IPS-15b (cell line): ENCODE measurements around the gene IQGAP2.

Experiments
- H3K27me3 ChIP-seq: one replicate; pipeline ENCODE4 v1.6.1; 2013; ENCODE audit warnings: low read length; ENCODE audit not compliant: control insufficient read depth, insufficient read depth
- H3K36me3 ChIP-seq: one replicate; pipeline ENCODE4 v1.6.1; 2013; ENCODE audit warnings: low read length; ENCODE audit not compliant: control insufficient read depth, insufficient read depth
- H3K4me1 ChIP-seq: one replicate; pipeline ENCODE4 v1.6.1; 2013; ENCODE audit warnings: mild to moderate bottlenecking, low read length; ENCODE audit not compliant: control insufficient read depth, insufficient read depth
- H3K4me3 ChIP-seq: one replicate; pipeline ENCODE4 v1.5.1; 2013; ENCODE audit warnings: low read depth, low read length
- H3K9ac ChIP-seq: one replicate; pipeline ENCODE4 v1.6.1; 2013; ENCODE audit warnings: low read depth, mild to moderate bottlenecking, low read length
- H3K9me3 ChIP-seq: one replicate; pipeline ENCODE4 v1.6.1; 2013; ENCODE audit warnings: mild to moderate bottlenecking, low read length; ENCODE audit not compliant: control insufficient read depth, insufficient read depth

Gene IQGAP2

DNA sequence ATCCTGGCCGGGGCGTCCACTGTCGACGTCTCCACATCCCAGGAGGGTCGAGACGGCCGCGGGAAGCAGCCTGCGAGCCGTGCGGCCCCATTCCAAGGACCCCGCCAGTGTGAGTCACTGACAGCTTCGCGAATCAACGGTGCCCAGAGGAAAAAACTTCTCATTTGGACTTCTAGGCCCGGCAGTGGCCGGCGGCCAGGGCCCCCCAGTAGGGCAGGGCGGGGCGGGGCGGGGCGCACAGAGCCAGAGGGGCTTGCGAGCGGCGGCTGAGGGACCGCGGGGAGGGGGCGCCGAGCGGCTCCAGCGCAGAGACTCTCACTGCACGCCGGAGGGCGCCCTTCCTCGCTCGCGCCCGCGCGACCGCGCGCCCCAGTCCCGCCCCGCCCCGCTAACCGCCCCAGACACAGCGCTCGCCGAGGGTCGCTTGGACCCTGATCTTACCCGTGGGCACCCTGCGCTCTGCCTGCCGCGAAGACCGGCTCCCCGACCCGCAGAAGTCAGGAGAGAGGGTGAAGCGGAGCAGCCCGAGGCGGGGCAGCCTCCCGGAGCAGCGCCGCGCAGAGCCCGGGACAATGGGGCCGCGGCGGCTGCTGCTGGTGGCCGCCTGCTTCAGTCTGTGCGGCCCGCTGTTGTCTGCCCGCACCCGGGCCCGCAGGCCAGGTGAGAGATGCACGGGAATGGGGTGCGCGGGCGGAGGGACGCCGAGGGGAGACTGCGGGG lies 312.8 kb downstream of the IQGAP2 start, which contains the start of gene F2R:
Gene F2R (plus strand): TSS at position 391 of the 720 bp plus-strand sequence. CDS start 182 bp downstream, at position 573.
- Histone ChIP-seq H3K27me3 (peaks cover 23% of the 10 kb centered on the region), H3K4me1 (peaks cover 4% of the 10 kb centered on the region), H3K9ac (peak within 1 kb of the TSS; percentile 81), H3K4me3 (peak within 1 kb of the TSS; percentile 89), H3K36me3 (no peaks in the 10 kb centered on the region), H3K9me3 (no peaks in the 10 kb centered on the region)

DNA sequence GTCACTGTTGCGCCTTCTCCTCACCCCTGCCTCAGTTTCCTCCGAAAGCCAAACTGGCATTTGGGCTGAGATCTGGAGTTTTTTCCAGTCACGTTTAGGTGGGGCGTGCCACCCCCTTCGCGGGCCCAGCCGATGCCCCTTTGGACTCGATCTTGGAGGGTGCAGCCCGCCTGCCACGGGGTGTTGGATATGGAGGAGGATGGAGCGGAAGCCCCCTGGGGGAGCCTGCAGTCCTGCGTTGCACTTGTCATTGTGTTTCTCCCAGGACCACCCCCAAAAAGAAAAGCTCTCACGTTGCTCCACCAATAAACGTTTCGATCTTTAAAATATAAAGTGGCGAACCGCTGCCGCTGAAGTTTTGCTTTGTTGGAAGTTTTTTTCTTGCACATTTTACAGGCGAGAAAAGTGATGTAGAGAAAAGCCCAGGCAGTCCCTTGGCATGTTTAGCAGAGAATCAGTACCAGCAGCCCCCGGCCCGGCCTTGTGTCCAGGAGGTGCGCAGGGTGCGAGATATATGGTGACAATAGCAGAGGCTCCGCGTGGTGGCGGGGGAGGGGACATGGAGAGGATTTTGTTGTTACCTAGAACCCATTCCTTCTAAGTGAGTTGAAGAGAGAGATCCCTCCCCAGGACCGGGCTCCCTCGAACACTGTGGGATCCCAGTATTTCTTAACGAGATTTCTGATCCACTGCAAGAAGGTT lies 313.5 kb downstream of the IQGAP2 start:
- Histone ChIP-seq H3K4me1 (peaks cover 4% of the 10 kb centered on the region), H3K4me3 (peak overlapping the region; percentile 89)

DNA sequence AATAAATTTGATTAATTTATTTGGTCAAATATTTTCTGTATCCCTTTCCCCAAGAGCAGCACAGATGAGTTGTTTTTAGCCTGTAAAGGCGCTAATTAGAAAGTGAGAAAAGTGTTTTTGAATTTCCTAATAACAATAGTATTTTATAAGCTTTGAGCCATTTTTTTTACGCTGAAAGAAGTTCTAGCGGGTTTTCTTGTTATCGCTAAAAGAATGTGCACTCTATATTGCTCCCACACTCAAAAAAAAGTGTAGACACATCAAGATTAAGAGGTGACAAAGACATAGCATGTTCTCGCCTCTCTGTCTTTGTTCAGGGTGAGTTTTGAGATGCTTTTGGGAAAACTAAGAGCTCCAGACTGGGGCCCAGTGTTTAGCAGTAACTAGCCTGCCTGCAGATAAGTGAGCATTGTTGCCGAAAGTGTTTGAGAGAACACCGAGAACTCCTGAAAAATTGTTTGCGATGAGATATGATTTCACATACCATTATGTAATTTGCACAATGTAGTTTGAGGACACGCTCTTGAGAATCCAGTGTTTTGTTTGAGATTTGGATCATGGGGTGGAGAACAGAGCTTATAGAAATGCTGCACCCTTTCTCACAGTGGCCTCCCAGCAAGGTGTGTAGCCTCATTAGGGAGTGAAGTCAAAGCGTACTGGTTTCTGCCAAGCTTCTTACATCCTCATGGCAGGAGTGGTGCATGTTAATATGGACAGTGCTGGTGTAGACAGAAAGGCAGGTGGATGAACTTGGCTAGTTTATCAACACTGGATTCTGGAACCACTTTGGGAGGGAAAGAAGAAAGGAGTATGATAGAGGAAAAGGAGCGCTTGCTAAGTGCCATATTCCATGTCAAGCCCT lies 314.4 kb downstream of the IQGAP2 start:
- Histone ChIP-seq H3K4me1 (peaks cover 4% of the 10 kb centered on the region), H3K27me3 (peaks cover 23% of the 10 kb centered on the region), H3K9me3 (no peaks in the 10 kb centered on the region), H3K9ac (no peak overlapping the region), H3K36me3 (no peaks in the 10 kb centered on the region), H3K4me3 (peak overlapping the region; percentile 89)

More for the DNA sequence above, 313.5 kb downstream of the IQGAP2 start:
- Histone ChIP-seq H3K36me3 (no peaks in the 10 kb centered on the region), H3K9ac (peak overlapping the region; percentile 81), H3K9me3 (no peaks in the 10 kb centered on the region), H3K27me3 (peaks cover 23% of the 10 kb centered on the region)

DNA sequence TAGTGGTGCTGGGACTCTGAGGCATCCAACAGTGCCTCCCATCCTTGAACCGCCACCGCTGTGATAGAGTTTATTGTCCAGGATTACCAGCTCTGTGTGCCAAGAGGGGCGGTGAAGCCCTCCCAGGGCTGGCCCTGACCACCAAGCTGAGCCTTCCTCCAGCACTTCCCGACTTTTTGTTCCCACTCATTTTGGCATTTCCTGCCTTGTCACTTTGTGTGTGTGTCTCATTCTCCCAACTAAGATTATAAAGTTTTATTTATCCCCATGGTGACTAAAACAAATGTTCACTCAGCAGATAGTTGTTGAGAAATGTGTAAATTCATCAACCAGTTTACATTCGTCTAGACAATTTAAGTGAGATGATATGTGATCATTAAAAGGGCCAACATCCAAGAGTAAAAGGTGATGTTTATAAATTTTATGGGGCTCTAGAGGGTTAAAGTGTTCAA lies 315.3 kb downstream of the IQGAP2 start:
- Histone ChIP-seq H3K9me3 (no peaks in the 10 kb centered on the region), H3K36me3 (no peaks in the 10 kb centered on the region), H3K9ac (no peak overlapping the region), H3K4me1 (peaks cover 4% of the 10 kb centered on the region), H3K4me3 (no peak overlapping the region), H3K27me3 (peaks cover 21% of the 10 kb centered on the region)

DNA sequence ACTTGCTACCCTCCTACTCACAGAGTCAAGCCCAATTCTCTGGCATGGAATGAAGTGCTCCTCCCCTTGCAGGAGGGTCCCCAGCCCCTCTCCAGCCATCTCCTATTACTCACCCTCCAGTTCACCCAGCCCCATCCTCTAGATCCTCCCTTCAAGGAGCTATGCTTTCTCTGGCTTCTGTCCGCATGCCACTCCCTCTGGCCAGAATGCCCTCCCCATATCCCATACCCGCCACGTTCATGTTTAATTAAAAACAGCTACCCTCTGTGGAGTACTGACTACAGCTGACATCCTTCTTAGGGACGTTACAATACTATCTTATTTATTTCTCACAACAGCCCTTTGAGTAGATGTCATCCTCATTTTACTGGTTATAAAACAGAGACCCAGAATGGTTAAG lies 315.8 kb downstream of the IQGAP2 start:
- Histone ChIP-seq H3K9me3 (no peaks in the 10 kb centered on the region), H3K4me1 (peaks cover 4% of the 10 kb centered on the region), H3K36me3 (no peaks in the 10 kb centered on the region), H3K27me3 (peaks cover 17% of the 10 kb centered on the region), H3K4me3 (no peak overlapping the region), H3K9ac (no peak overlapping the region)

DNA sequence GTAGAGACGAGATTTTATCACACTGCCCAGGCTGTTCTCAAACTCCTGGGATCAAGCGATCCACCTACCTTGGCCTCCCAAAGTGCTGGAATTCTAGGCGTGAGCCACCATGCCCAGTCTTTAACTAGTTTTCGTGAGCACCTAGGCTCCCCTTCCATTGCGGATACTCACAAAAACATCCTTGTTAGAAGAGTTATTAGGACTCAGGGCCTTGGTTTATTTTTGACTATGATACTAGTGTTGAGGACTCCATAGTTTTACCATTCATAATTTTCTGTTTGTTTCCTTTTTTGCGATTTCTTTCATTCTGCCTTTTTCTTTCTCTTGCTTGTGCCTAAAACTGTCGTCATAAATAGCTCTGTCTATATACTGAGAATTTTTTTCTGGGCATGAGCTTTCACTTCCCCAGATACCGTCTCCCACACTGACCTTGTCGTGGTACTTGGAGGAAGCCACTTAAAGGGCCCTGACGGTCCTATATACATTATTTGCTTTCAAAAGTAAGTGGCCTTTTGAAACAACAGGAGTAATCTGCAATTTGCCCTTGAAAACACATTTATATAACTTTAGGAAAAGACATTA lies 318.0 kb downstream of the IQGAP2 start:
- no peaks in the 10 kb centered on the region for H3K27me3 ChIP-seq
- H3K36me3 ChIP-seq = no peaks in the 10 kb centered on the region
- H3K9ac ChIP-seq = no peak overlapping the region
- no peak overlapping the region for H3K4me3 ChIP-seq
- no peaks in the 10 kb centered on the region for H3K9me3 ChIP-seq
- H3K4me1 ChIP-seq = peaks cover 2% of the 10 kb centered on the region

DNA sequence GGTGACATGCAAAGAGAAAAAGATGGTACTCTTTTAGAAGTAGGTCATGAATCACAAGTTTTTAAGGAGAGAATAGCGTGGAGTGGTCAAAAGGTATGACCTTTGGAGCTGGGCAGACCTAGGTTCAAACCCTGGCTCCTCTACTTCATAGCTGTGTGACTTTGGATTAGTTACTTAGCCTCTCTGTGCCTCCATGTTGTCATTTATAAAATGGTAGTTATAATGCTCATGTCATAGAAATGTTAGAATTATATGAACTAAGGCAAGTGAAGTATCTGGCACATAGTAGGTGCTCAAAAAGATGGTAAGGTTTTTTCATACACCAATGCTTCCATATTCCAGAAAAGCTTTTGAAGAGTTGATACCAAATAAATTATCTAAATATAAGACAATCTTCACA lies 320.2 kb downstream of the IQGAP2 start:
- Histone ChIP-seq H3K36me3 (no peaks in the 10 kb centered on the region), H3K9me3 (no peaks in the 10 kb centered on the region), H3K9ac (no peak overlapping the region), H3K4me3 (no peak overlapping the region), H3K4me1 (peaks cover 2% of the 10 kb centered on the region), H3K27me3 (no peaks in the 10 kb centered on the region)

DNA sequence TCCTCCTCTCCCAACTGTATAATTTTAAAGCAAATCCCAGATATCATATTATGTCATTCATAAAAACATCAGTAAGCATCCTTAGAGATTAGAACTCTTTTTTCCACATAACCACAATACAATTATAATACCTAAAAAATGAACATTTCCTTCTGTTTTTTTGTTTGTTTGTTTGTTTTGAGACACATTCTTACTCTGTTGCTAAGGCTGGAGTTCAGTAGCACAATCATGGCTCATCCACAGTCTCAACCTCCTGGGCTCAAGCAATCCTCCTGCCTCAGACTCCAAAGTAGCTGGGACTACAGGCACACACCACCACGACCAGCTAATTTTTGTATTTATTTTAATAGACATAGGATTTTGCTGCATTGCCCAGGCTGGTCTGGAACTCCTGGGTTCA lies 320.8 kb downstream of the IQGAP2 start:
- no peaks in the 10 kb centered on the region for H3K27me3 ChIP-seq
- no peaks in the 10 kb centered on the region for H3K9me3 ChIP-seq
- H3K9ac ChIP-seq = no peak overlapping the region
- H3K36me3 ChIP-seq = no peaks in the 10 kb centered on the region
- H3K4me3 ChIP-seq = no peak overlapping the region
- H3K4me1 ChIP-seq = no peaks in the 10 kb centered on the region

DNA sequence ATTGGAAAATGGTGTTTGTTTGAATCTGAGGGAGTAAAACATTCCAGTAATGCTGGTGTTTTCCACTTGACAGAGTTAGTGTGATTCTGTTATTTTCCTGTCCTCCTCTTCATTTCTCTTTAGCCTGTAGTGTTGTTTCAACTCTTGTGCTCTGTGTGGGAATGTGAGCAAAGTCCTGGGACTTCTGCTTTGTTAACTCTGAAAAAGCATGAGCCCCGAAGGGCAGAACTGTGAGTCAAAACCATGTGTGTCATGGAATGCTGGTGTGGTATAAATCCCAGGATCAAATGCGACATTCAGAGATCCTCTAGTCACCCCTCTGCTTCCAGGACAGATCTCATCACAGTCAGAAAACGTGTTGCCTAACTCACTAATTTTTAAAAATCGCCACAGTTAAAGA lies 321.8 kb downstream of the IQGAP2 start:
- Histone ChIP-seq H3K36me3 (no peaks in the 10 kb centered on the region), H3K9me3 (peaks cover 4% of the 10 kb centered on the region), H3K9ac (no peak overlapping the region), H3K4me3 (no peak overlapping the region), H3K27me3 (no peaks in the 10 kb centered on the region), H3K4me1 (no peaks in the 10 kb centered on the region)

DNA sequence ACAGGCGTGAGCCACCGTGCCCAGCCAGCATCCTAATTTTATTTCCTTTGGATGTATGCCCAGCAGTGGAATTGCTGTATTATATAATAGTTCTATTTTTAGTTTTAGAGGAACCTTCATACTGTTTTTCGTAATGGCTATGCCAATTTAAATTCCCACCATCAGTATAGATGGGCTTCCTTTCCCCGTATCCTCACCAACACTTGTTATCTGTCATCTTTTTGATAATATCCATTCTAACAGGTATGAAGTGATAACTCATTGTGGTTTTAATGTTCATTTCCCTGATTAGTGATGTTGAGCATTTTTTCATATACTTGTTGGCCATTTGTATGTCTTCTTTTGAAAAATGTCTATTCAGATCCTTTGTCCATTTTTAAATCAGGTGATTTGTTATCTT lies 325.9 kb downstream of the IQGAP2 start:
- Histone ChIP-seq H3K9ac (no peak overlapping the region), H3K36me3 (peaks cover 5% of the 10 kb centered on the region), H3K4me3 (no peak overlapping the region), H3K9me3 (peaks cover 4% of the 10 kb centered on the region), H3K27me3 (no peaks in the 10 kb centered on the region), H3K4me1 (no peaks in the 10 kb centered on the region)
